ENCODE results near the gene LAMTOR5. TPM values are rescaled to one million over a fixed set of nuclear protein-coding genes. Genes with fewer than 3 reads are reported as not detected.
"Not testable (repeated sequence)": the region's sequence is repeated elsewhere in the genome, so short reads cannot be mapped to it uniquely, and the experiment has no call there.

The LAMTOR5 gene
- total RNA-seq, 2 donors from 2014 or later = 130 to 146 TPM

GRCh38 chr1:110441888-110442287, 34.4 kb upstream of the LAMTOR5 start:
- H3K9me3 ChIP-seq = no peaks in the 10 kb centered on the region
- H3K36me3 ChIP-seq = no peaks in the 10 kb centered on the region
- H3K27ac ChIP-seq = no peak overlapping the region
- H3K27me3 ChIP-seq = no peaks in the 10 kb centered on the region
- no peak for DNase-seq
- H3K4me3 ChIP-seq = no peak overlapping the region
- no peaks in the 10 kb centered on the region for H3K4me1 ChIP-seq
- intact Hi-C loops (cut with DNase I) = no loop called here
- H3K9ac ChIP-seq (ENCODE audit: low read depth in 2 of 2, low read length in 2 of 2) = no peak overlapping the region
- TF ChIP-seq CTCF (IDR thresholded peaks at IDR 0.05) = no peak

GRCh38 chr1:110440877-110441276, 33.4 kb upstream of the LAMTOR5 start:
- no peak overlapping the region for H3K4me3 ChIP-seq

GRCh38 chr1:110439873-110440272, 32.4 kb upstream of the LAMTOR5 start:
- H3K4me1 ChIP-seq = not testable (repeated sequence)

More at GRCh38 chr1:110440877-110441276, 33.4 kb upstream of the LAMTOR5 start:
- DNase-seq = no peak
- intact Hi-C loops (cut with DNase I) = no loop called here
- TF ChIP-seq CTCF (IDR thresholded peaks at IDR 0.05) = no peak
- Histone ChIP-seq H3K4me1 (no peaks in the 10 kb centered on the region), H3K36me3 (no peaks in the 10 kb centered on the region), H3K9ac (ENCODE audit: low read depth in 2 of 2, low read length in 2 of 2) (no peak overlapping the region), H3K9me3 (no peaks in the 10 kb centered on the region), H3K27me3 (no peaks in the 10 kb centered on the region), H3K27ac (no peak overlapping the region)

GRCh38 chr1:110438893-110439292, 31.4 kb upstream of the LAMTOR5 start:
- DNase-seq = no peak
- Histone ChIP-seq H3K4me3 (no peak overlapping the region), H3K4me1 (no peaks in the 10 kb centered on the region), H3K9me3 (no peaks in the 10 kb centered on the region), H3K27me3 (no peaks in the 10 kb centered on the region), H3K36me3 (no peaks in the 10 kb centered on the region), H3K27ac (no peak overlapping the region), H3K9ac (ENCODE audit: low read depth in 2 of 2, low read length in 2 of 2) (no peak overlapping the region)
- no peak for TF ChIP-seq CTCF (IDR thresholded peaks at IDR 0.05)
- intact Hi-C loops (cut with DNase I) = no loop called here

More at GRCh38 chr1:110439873-110440272, 32.4 kb upstream of the LAMTOR5 start:
- H3K4me3 ChIP-seq; H3K27ac ChIP-seq; H3K27me3 ChIP-seq; H3K36me3 ChIP-seq; intact Hi-C loops (cut with DNase I); H3K9ac ChIP-seq (ENCODE audit: low read depth in 2 of 2, low read length in 2 of 2); H3K9me3 ChIP-seq; DNase-seq: not testable (repeated sequence)

GRCh38 chr1:110437645-110438299, 30.3 kb upstream of the LAMTOR5 start:
- H3K27ac ChIP-seq; H3K9ac ChIP-seq (ENCODE audit: low read depth in 2 of 2, low read length in 2 of 2); H3K4me3 ChIP-seq; H3K36me3 ChIP-seq; DNase-seq; intact Hi-C loops (cut with DNase I); H3K4me1 ChIP-seq; H3K27me3 ChIP-seq; H3K9me3 ChIP-seq: not testable (repeated sequence)

- no peak overlapping the region for H3K4me3 ChIP-seq
- no peak overlapping the region for H3K27ac ChIP-seq
- no peaks in the 10 kb centered on the region for H3K4me1 ChIP-seq
- no peaks in the 10 kb centered on the region for H3K27me3 ChIP-seq
- intact Hi-C loops (cut with DNase I) = no loop called here
- H3K36me3 ChIP-seq = no peaks in the 10 kb centered on the region
- no peaks in the 10 kb centered on the region for H3K9me3 ChIP-seq
- DNase-seq = no peak
- TF ChIP-seq CTCF (IDR thresholded peaks at IDR 0.05) = no peak
- H3K9ac ChIP-seq (ENCODE audit: low read depth in 2 of 2, low read length in 2 of 2) = no peak overlapping the region
These were observed 29.1 kb upstream of the LAMTOR5 start for GRCh38 chr1:110436635-110437034.
